Limb (tissue), 2 donors: ENCODE data around the gene SPATA45.
"Not testable (repeated sequence)": the region's sequence is repeated elsewhere in the genome, so short reads cannot be mapped to it uniquely, and the experiment has no call there.

Experiments used
- DNase-seq, 2 donors: peaks; one replicate each; pipeline ENCODE4 v3.0.0-alpha.2; 2016; ENCODE audit errors: extremely low spot score in 2 of 2

The SPATA45 gene

GRCh38 chr1:212847549-212847948, at the start of gene SPATA45:
Gene SPATA45 (minus strand): TSS chr1:212847649. CDS start chr1:212836149, 11,500 bp downstream.
- no peak for DNase-seq

GRCh38 chr1:212892108-212892507, 44.7 kb upstream of the SPATA45 start:
- DNase-seq: no peak

- no peak for DNase-seq
These were observed 37.1 kb upstream of the SPATA45 start for GRCh38 chr1:212884592-212884991.

- no peak for DNase-seq
These were observed 32.7 kb upstream of the SPATA45 start for GRCh38 chr1:212879947-212880690.

GRCh38 chr1:212878418-212878817, 31.0 kb upstream of the SPATA45 start:
- DNase-seq: no peak

DNA sequence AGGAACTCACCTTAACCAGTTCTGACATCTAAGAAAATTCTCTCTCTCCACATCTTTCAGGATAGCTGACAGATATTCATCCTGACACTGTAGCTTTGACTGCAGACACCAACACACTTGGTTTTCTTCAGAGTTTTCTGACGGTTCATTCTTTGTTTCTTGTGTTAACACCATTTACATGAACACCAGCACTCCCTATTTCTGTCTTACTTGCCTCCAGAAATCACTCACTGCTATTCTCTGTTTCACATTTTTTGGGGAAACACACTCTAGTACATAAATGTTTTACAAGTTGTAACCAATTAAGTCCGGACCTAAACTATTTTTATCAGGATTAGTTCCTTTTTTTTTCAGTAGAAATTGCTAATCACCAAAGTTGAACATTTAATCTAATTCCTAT, 26.1 kb upstream of the SPATA45 start:
- no peak for DNase-seq

DNA sequence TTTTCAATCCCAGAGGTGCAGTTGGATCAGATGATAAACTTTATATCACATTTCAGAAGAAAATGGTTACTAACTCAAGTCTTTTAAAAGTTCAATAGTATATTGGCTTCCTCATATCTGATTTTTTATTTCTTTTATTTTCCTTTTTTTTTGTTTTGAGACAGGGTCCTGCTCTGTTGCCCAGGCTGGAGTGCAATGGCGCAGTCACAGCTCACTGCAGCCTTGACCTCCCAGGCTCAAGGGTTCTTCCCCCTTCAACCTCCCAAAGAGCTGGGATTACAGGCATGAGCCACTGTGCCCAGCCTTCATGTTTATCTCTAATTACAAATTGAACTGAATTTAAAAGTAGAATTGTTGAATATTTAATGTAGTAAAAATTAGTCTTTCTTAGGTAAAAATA, 24.5 kb upstream of the SPATA45 start:
- DNase-seq: no peak

GRCh38 chr1:212867192-212867591, 19.7 kb upstream of the SPATA45 start:
- DNase-seq: no peak

DNA sequence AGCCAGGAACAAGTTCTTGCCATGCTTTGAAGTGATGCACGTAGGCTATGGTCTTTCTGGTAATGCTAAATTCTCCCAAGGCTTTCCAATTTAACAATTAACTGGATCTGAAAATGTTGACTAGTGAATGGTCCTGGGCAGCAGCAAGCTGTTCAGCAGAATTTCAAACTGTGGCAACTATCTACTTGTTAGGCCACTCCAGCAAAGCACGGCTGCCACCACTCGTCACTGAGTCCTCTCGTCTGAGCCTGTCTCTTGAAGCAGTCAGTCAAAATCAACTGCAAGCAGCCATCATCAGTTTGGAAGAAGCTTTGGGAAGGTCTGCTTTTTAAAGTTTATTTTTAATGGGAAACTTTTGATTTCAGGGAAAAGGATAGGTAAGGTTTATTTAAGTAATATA, 16.8 kb upstream of the SPATA45 start:
- DNase-seq: no peak

DNA sequence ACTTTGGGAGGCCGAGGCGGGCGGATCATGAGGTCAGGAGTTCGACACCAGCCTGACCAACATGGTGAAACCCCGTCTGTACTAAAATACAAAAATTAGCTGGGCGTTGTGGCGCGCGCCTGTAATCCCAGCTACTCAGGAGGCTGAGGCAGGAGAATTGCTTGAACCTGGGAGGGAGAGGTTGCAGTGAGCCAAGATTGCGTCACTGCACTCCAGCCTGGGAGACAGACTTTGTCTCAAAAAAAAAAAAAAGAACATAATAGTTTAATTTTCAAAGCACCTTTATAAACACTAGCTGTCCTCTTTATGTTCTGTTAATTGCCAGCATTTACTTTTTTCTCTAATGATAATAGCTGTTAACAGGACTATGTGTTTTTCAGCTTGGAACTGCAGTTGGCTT, 15.9 kb upstream of the SPATA45 start:
- DNase-seq: not testable (repeated sequence)

- DNase-seq: no peak
These were observed 14.8 kb upstream of the SPATA45 start for GRCh38 chr1:212862111-212862690.

DNA sequence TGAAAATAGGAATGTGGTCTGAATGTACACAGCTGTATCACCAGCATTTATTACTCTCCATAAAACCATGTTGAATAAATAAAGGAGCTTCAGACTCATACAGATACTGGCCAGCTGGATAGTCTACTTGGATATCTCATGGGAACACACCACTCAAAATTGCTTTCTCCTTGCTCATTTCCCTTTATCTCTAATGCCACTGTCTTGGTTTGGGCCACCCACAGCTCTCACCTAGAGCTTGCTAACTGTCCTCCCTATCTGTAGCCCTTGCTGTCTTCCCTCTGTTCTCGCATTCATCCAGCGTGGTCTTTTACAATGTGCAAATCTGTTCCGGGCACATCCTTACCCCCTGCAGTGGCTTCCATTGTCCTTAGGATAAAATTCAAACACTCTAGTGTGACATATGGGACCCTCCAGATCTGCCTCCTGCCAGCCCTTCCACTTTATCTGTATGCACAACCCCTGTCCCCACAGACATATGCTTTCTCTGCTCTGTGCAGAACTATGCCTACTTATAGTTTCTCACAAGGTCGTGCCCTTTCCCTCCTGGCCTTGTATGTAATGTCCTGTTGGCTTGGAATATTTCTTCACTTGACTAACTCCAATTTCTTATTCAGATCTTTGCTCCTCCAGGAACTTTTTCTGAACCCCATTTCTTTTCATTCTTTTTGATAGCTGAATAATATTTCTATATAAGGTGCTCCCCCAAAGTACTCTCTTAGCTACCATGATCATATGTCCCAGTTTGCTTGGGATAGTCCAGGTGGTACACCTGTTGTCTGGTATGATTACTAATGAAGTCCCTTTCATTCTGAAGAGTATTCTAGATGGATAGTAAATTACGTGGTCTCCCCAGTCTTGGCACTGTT, 13.5 kb upstream of the SPATA45 start:
- no peak for DNase-seq

DNA sequence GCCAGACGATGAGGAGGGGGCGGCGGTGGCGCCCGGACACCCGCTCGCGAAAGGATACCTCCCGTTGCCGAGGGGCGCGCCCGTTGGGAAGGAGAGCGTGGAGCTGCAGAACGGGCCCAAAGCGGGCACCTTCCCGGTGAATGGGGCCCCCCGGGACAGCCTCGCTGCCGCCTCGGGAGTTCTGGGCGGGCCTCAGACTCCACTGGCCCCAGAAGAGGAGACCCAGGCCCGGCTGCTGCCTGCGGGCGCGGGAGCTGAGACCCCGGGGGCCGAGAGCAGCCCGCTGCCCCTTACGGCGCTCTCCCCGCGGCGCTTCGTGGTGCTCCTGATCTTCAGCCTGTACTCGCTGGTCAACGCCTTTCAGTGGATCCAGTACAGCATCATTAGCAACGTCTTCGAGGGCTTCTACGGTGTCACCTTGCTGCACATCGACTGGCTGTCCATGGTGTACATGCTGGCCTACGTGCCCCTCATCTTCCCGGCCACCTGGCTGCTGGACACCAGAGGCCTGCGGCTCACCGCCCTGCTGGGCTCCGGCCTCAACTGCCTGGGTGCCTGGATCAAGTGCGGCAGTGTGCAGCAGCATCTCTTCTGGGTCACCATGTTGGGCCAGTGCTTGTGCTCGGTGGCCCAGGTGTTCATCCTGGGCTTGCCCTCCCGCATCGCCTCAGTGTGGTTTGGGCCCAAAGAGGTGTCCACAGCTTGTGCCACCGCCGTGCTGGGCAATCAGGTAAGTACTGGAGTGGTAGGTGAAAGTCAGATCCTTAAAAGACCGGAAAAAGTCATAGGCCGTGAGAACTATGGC, 11.2 kb upstream of the SPATA45 start:
- no peak for DNase-seq

GRCh38 chr1:212857992-212858460, 10.6 kb upstream of the SPATA45 start, which contains the start of gene FLVCR1:
Gene FLVCR1 (plus strand): TSS chr1:212858275. CDS start chr1:212858453, 178 bp downstream.
- peak; percentile 96 for DNase-seq

DNA sequence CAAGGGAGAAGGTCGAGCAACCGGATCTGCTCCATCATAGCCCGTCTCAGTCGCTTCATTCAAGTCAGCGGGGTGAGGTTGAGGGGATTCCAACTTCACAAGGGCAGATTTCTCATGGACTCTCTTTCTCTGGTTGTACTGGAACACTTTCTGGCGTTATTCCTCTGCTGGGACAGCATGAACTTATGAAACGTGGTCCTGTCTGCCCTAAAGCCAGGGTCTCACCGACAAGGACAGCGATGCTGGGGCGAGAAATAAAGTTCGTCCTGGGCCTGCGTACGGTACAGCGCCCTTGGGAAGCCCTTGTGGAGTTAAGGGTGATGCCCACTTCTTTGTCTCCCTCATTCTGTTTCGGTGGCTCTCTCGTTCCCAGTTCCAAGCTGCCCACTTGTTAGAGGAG, 9.3 kb upstream of the SPATA45 start:
- no peak for DNase-seq

- DNase-seq: no peak
These were observed 6.2 kb upstream of the SPATA45 start for GRCh38 chr1:212853658-212854057.

- no peak for DNase-seq
These were observed 4.7 kb upstream of the SPATA45 start for GRCh38 chr1:212852105-212852688.

- DNase-seq: not testable (repeated sequence)
These were observed 2.9 kb downstream of the SPATA45 start for GRCh38 chr1:212844521-212844920.

DNA sequence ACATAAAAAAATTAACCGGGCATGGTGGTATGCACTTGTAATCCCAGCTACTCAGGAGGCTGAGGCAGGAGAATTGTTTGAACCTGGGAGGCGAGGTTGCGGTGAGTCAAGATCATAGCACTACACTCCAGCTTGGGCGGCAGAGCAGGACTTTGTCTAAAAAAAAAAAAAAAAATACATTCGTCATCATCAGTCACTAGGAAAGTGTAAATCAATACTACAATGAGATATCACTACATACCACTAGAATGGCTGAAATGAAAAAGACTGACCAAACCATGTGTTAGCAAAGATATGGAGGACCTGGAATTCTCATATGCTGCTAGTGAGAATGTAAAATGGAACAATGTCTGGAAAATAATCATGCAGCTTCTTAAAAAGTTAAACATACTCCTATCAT, 9.3 kb downstream of the SPATA45 start:
- DNase-seq: no peak
